IMR-90 (cell line): ENCODE data around the gene RANBP9. TPM values are rescaled to one million over a fixed set of nuclear protein-coding genes. Genes with fewer than 3 reads are reported as not detected.

ENCODE experiments used
- ATAC-seq: fragments of 200-7000 bp; cut with Tn5 transposase; 2 replicates; pipeline ENCODE4 v1.9.1; 2020; ENCODE audit warnings: low read depth, mild to moderate bottlenecking, moderate library complexity
- BruUV-seq: library from RNA; stranded (reverse); fragments of 400-500 nt; replicated peaks from 2 replicates; lab custom pipeline; 2021; lab: Mats Ljungman, UMichigan
- CTCF ChIA-PET: fragments of 300-600 bp; formaldehyde crosslinking; extraction: SDS; loops from one replicate; lab custom pipeline; 2021; ENCODE audit warnings: antibody characterized with exemption; lab: Yijun Ruan, JAX
- POLR2A ChIA-PET: fragments of 300-600 bp; sonication (Branson Sonifier 250); formaldehyde crosslinking; loops from one replicate; lab custom pipeline; 2022; ENCODE audit warnings: antibody characterized with exemption; ENCODE audit not compliant: unreplicated experiment; lab: Charles Lee
- DNase-seq: peaks from one replicate; pipeline ENCODE4 v3.0.0; 2013
- H2AFZ ChIP-seq: replicated peaks from 2 replicates; pipeline ENCODE3; 2013; ENCODE audit warnings: low read length, mild to moderate bottlenecking; ENCODE audit not compliant: poor library complexity
- H2AK5ac ChIP-seq: 2 replicates; pipeline ENCODE4 v1.6.1; 2013; ENCODE audit warnings: low read depth, low read length, inconsistent platforms
- H2AK9ac ChIP-seq: replicated peaks from 2 replicates; pipeline ENCODE3; 2013; ENCODE audit warnings: mild to moderate bottlenecking, low read depth, low read length, moderate library complexity; ENCODE audit not compliant: poor library complexity
- H2BK120ac ChIP-seq: 2 replicates; pipeline ENCODE4 v1.6.1; 2013; ENCODE audit warnings: low read depth, low read length, inconsistent platforms
- H2BK15ac ChIP-seq: 3 replicates; pipeline ENCODE4 v1.6.1; 2013; ENCODE audit warnings: low read depth, low read length, inconsistent platforms
- H2BK20ac ChIP-seq: 2 replicates; pipeline ENCODE4 v1.6.1; 2013; ENCODE audit warnings: low read depth, mild to moderate bottlenecking, inconsistent platforms, low read length, moderate library complexity
- H2BK5ac ChIP-seq: 2 replicates; pipeline ENCODE4 v1.6.1; 2013; ENCODE audit warnings: mild to moderate bottlenecking, low read depth, low read length, inconsistent platforms; ENCODE audit not compliant: poor library complexity, severe bottlenecking
- H3K14ac ChIP-seq: replicated peaks from 2 replicates; pipeline ENCODE4 v1.6.1; 2013; ENCODE audit warnings: low read depth, low read length, inconsistent platforms
- H3K18ac ChIP-seq: 2 replicates; pipeline ENCODE4 v1.6.1; 2013; ENCODE audit warnings: low read depth, low read length, control low read depth
- H3K23ac ChIP-seq: 2 replicates; pipeline ENCODE4 v1.6.1; 2013; ENCODE audit warnings: low read depth, low read length, inconsistent platforms
- H3K27ac ChIP-seq: 2 replicates; pipeline ENCODE4 v1.5.1; 2013; ENCODE audit warnings: mild to moderate bottlenecking, control low read depth, low read length; ENCODE audit not compliant: insufficient read depth
- H3K27me3 ChIP-seq: 2 replicates; pipeline ENCODE4 v1.6.1; 2013; ENCODE audit warnings: low read length; ENCODE audit not compliant: control insufficient read depth, insufficient read depth
- H3K36me3 ChIP-seq: 2 replicates; pipeline ENCODE4 v1.6.1; 2013; ENCODE audit warnings: low read length, mixed read lengths; ENCODE audit not compliant: control insufficient read depth, insufficient read depth
- H3K4ac ChIP-seq: 2 replicates; pipeline ENCODE4 v1.6.1; 2013; ENCODE audit warnings: low read depth, low read length, inconsistent platforms
- H3K4me1 ChIP-seq: 2 replicates; pipeline ENCODE4 v1.6.1; 2013; ENCODE audit warnings: low read length, mixed read lengths; ENCODE audit not compliant: control insufficient read depth, insufficient read depth
- H3K4me2 ChIP-seq: 2 replicates; pipeline ENCODE4 v1.6.1; 2013; ENCODE audit warnings: low read depth, mild to moderate bottlenecking, control low read depth, low read length, moderate library complexity
- H3K4me3 ChIP-seq: 2 replicates; pipeline ENCODE4 v1.5.1; 2013; ENCODE audit warnings: low read depth, mild to moderate bottlenecking, control low read depth, low read length, moderate library complexity; ENCODE audit not compliant: insufficient read depth
- H3K56ac ChIP-seq: 2 replicates; pipeline ENCODE4 v1.6.1; 2013; ENCODE audit warnings: low read length, inconsistent platforms; ENCODE audit not compliant: insufficient read depth; ENCODE audit errors: extremely low read depth
- H3K79me1 ChIP-seq, 2 experiments: 2 replicates each; pipeline ENCODE4 v1.6.1; 2013; ENCODE audit warnings: low read length in 2 of 2, inconsistent platforms in 1 of 2, low read depth in 1 of 2
- H3K9ac ChIP-seq: 2 replicates; pipeline ENCODE4 v1.6.1; 2013; ENCODE audit warnings: low read depth, low read length, control low read depth
- H3K9me1 ChIP-seq: 2 replicates; pipeline ENCODE4 v1.6.1; 2013; ENCODE audit warnings: low read length, inconsistent platforms; ENCODE audit not compliant: insufficient read depth
- H3K9me3 ChIP-seq: 2 replicates; pipeline ENCODE4 v1.6.1; 2013; ENCODE audit warnings: low read length; ENCODE audit not compliant: control insufficient read depth, insufficient read depth
- H4K20me1 ChIP-seq: 2 replicates; pipeline ENCODE4 v1.6.1; 2013; ENCODE audit warnings: low read length, inconsistent platforms; ENCODE audit not compliant: insufficient read depth
- H4K5ac ChIP-seq: 2 replicates; pipeline ENCODE4 v1.6.1; 2013; ENCODE audit warnings: mild to moderate bottlenecking, low read depth, low read length, control low read depth
- H4K8ac ChIP-seq, 2 experiments: 2 replicates each; pipeline ENCODE4 v1.6.1; 2013; ENCODE audit warnings: low read depth in 2 of 2, low read length in 2 of 2, control low read depth in 1 of 2, inconsistent platforms in 1 of 2
- H4K91ac ChIP-seq: 2 replicates; pipeline ENCODE4 v1.6.1; 2013; ENCODE audit warnings: low read depth, low read length, inconsistent platforms; ENCODE audit not compliant: insufficient read depth
- BHLHE40 ChIP-seq: fragments of 150-350 bp; IDR thresholded peaks from 2 replicates; pipeline ENCODE4 v1.6.1; 2016; ENCODE audit warnings: mild to moderate bottlenecking, low read depth, low read length
- CEBPB ChIP-seq: IDR thresholded peaks from 2 replicates; pipeline ENCODE4 v1.6.1; 2012; ENCODE audit warnings: low read depth, low read length, improper control_type of control experiment
- CHD1 ChIP-seq: IDR thresholded peaks from 2 replicates; pipeline ENCODE4 v1.6.1; 2012; ENCODE audit warnings: low read depth, low read length, improper control_type of control experiment
- FOS ChIP-seq: fragments of 150-350 bp; IDR thresholded peaks from 2 replicates; pipeline ENCODE4 v1.6.1; 2016; ENCODE audit warnings: low read depth, low read length
- MAFK ChIP-seq: IDR thresholded peaks from 2 replicates; pipeline ENCODE4 v1.6.1; 2012; ENCODE audit warnings: low read depth, low read length, improper control_type of control experiment
- MAZ ChIP-seq: IDR thresholded peaks from 2 replicates; pipeline ENCODE4 v1.6.1; 2012; ENCODE audit warnings: low read depth, mild to moderate bottlenecking, low read length, improper control_type of control experiment, moderate library complexity, borderline replicate concordance
- MXI1 ChIP-seq: IDR thresholded peaks from 2 replicates; pipeline ENCODE4 v1.6.1; 2012; ENCODE audit warnings: low read depth, mild to moderate bottlenecking, low read length, moderate library complexity, borderline replicate concordance
- NFE2L2 ChIP-seq: fragments of 150-350 bp; IDR thresholded peaks from 2 replicates; pipeline ENCODE4 v1.6.1; 2016; ENCODE audit warnings: low read depth, mild to moderate bottlenecking, low read length
- POLR2A ChIP-seq: IDR thresholded peaks from 2 replicates; pipeline ENCODE4 v1.6.1; 2012; ENCODE audit warnings: mild to moderate bottlenecking, low read depth, low read length
- RAD21 ChIP-seq: IDR thresholded peaks from 2 replicates; pipeline ENCODE4 v1.6.1; 2012; ENCODE audit warnings: low read length, improper control_type of control experiment
- RCOR1 ChIP-seq: IDR thresholded peaks from 2 replicates; pipeline ENCODE4 v1.6.1; 2012; ENCODE audit warnings: mild to moderate bottlenecking, low read length, improper control_type of control experiment; ENCODE audit not compliant: insufficient replicate concordance
- RFX5 ChIP-seq: IDR thresholded peaks from 2 replicates; pipeline ENCODE4 v1.8.0; 2012; ENCODE audit warnings: low read depth, mild to moderate bottlenecking, low read length, moderate library complexity
- SMC3 ChIP-seq: fragments of 150-350 bp; IDR thresholded peaks from 2 replicates; pipeline ENCODE4 v1.6.1; 2016; ENCODE audit warnings: low read depth, mild to moderate bottlenecking, antibody characterized with exemption, low read length, moderate library complexity
- dilution Hi-C: fragments of 300-500 bp; cut with HindIII; formaldehyde crosslinking; loops from one replicate; pipeline ENCODE4 v1.14.3; 2018; ENCODE audit warnings: low sequenced_read_pairs; ENCODE audit not compliant: unreplicated experiment
- in situ Hi-C: fragments of 300-500 bp; cut with MboI; formaldehyde crosslinking; loops from 3 replicates; pipeline ENCODE4 v1.14.3; 2019; ENCODE audit warnings: low sequenced_read_pairs, inconsistent platforms, mixed read lengths
- intact Hi-C: fragments of 100-400 bp; cut with micrococcal nuclease; formaldehyde crosslinking; loops from 2 replicates; pipeline ENCODE4 v1.10.0; 2022
- polyA plus RNA-seq, 3 experiments: library from polyadenylated mRNA; depleted of rRNA; stranded (reverse); fragments of >200 nt; gene quantifications; 2 replicates each; pipeline ENCODE4 v1.2.3, GENCODE V29; 2012; ENCODE audit warnings: low replicate concordance in 1 of 3
- total RNA-seq: library from RNA; depleted of rRNA; stranded (reverse); fragments of >200 nt; gene quantifications from 2 replicates; pipeline ENCODE4 v1.2.3, GENCODE V29; 2012
- TF ChIP-seq, protein P1 (sequence below): conservative IDR thresholded peaks from 2 replicates; pipeline ENCODE4 v1.5.1; 2012; ENCODE audit warnings: mild to moderate bottlenecking, low read depth, low read length, improper control_type of control experiment
- TF ChIP-seq, protein P2 (sequence below): fragments of 150-350 bp; IDR thresholded peaks from 2 replicates; pipeline ENCODE4 v1.6.1; 2017; ENCODE audit warnings: mild to moderate bottlenecking, antibody characterized with exemption, low read length, low read depth
- TF ChIP-seq, protein P3 (sequence below): fragments of 150-350 bp; IDR thresholded peaks from 2 replicates; pipeline ENCODE4 v1.6.1; 2016; ENCODE audit warnings: low read depth, mild to moderate bottlenecking, low read length, moderate library complexity, borderline replicate concordance

The RANBP9 gene
- total and polyA plus RNA-seq, 2 of the 4 experiments (the other 2 are of a cell fraction): 17.7 to 27.8 TPM

DNA sequence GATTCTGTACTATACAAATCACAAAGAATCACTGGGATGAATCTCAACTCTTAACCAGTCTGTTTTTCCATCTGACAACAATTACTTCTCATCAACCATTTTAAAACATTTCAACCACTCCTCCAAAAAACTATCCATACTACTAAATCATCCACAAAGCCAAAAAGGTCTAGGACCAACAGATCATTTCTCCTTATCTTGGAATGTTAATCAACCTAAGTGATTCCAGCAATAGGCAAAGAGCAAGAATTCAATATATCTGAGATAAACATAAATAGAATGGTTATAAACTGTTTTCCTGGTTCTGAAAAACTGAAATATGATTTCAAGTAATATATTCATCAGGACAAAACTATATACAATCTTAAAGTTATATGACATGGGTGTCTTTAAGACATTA lies 28.6 kb downstream of the RANBP9 start:
- H3K9me1 ChIP-seq: peaks cover 6% of the 10 kb centered on the region; the same call in 1 of the 2 replicates
- H3K56ac ChIP-seq: no peak overlapping the region
- H3K23ac ChIP-seq: no peak overlapping the region
- no peak overlapping the region for H3K4ac ChIP-seq
- no TSS peak for BruUV-seq
- peaks cover 23 to 51% of the 10 kb centered on the region in 2 experiments for H3K79me1 ChIP-seq
- H3K27me3 ChIP-seq: no peaks in the 10 kb centered on the region
- H4K20me1 ChIP-seq: peaks cover 26% of the 10 kb centered on the region
- no peaks in the 10 kb centered on the region for H3K9me3 ChIP-seq
- no peak for DNase-seq
- H3K4me2 ChIP-seq: no peak overlapping the region
- H3K36me3 ChIP-seq: peaks cover 4% of the 10 kb centered on the region; the same call in 1 of the 2 replicates
- H2BK5ac ChIP-seq: no peak overlapping the region
- H3K18ac ChIP-seq: no peak overlapping the region
- in situ Hi-C loops (no loop called here), dilution Hi-C loops (no loop called here), intact Hi-C loops (no loop called here)
- CTCF ChIA-PET: no interaction called here
- ATAC-seq: no peak
- H4K5ac ChIP-seq: no peak overlapping the region
- H2AK9ac ChIP-seq: no peak overlapping the region
- H3K4me1 ChIP-seq: no peaks in the 10 kb centered on the region
- no peak overlapping the region for H2AFZ ChIP-seq
- H2BK15ac ChIP-seq: no peak overlapping the region
- POLR2A ChIA-PET: no interaction called here
- H2AK5ac ChIP-seq: no peak overlapping the region
- no peak overlapping the region for H2BK120ac ChIP-seq
- H4K8ac ChIP-seq: no peak overlapping the region
- TF ChIP-seq CEBPB (no peak), NFE2L2 (no peak), SMC3 (no peak), RCOR1 (no peak), CHD1 (no peak), RAD21 (no peak), BHLHE40 (no peak), POLR2A (no peak), MXI1 (no peak), FOS (no peak), MAZ (no peak), MAFK (no peak), RFX5 (no peak)
- TF ChIP-seq, protein P1, sequence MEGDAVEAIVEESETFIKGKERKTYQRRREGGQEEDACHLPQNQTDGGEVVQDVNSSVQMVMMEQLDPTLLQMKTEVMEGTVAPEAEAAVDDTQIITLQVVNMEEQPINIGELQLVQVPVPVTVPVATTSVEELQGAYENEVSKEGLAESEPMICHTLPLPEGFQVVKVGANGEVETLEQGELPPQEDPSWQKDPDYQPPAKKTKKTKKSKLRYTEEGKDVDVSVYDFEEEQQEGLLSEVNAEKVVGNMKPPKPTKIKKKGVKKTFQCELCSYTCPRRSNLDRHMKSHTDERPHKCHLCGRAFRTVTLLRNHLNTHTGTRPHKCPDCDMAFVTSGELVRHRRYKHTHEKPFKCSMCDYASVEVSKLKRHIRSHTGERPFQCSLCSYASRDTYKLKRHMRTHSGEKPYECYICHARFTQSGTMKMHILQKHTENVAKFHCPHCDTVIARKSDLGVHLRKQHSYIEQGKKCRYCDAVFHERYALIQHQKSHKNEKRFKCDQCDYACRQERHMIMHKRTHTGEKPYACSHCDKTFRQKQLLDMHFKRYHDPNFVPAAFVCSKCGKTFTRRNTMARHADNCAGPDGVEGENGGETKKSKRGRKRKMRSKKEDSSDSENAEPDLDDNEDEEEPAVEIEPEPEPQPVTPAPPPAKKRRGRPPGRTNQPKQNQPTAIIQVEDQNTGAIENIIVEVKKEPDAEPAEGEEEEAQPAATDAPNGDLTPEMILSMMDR: no peak
- TF ChIP-seq, protein P2, sequence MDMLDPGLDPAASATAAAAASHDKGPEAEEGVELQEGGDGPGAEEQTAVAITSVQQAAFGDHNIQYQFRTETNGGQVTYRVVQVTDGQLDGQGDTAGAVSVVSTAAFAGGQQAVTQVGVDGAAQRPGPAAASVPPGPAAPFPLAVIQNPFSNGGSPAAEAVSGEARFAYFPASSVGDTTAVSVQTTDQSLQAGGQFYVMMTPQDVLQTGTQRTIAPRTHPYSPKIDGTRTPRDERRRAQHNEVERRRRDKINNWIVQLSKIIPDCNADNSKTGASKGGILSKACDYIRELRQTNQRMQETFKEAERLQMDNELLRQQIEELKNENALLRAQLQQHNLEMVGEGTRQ: no peak
- TF ChIP-seq, protein P3, sequence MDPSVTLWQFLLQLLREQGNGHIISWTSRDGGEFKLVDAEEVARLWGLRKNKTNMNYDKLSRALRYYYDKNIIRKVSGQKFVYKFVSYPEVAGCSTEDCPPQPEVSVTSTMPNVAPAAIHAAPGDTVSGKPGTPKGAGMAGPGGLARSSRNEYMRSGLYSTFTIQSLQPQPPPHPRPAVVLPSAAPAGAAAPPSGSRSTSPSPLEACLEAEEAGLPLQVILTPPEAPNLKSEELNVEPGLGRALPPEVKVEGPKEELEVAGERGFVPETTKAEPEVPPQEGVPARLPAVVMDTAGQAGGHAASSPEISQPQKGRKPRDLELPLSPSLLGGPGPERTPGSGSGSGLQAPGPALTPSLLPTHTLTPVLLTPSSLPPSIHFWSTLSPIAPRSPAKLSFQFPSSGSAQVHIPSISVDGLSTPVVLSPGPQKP: no peak
- H3K4me3 ChIP-seq: no peak overlapping the region
- no peak overlapping the region for H4K91ac ChIP-seq
- H3K14ac ChIP-seq: no peak overlapping the region
- no peak overlapping the region for H2BK20ac ChIP-seq
- no peak overlapping the region for H3K9ac ChIP-seq
- H3K27ac ChIP-seq: no peak overlapping the region
